Measurements from ENCODE around the gene PFKP. TPM values are rescaled to one million over a fixed set of nuclear protein-coding genes. Genes with fewer than 3 reads are reported as not detected.

PFKP gene
- total RNA-seq, 2 experiments from 2014 or later = 231 to 239 TPM

DNA sequence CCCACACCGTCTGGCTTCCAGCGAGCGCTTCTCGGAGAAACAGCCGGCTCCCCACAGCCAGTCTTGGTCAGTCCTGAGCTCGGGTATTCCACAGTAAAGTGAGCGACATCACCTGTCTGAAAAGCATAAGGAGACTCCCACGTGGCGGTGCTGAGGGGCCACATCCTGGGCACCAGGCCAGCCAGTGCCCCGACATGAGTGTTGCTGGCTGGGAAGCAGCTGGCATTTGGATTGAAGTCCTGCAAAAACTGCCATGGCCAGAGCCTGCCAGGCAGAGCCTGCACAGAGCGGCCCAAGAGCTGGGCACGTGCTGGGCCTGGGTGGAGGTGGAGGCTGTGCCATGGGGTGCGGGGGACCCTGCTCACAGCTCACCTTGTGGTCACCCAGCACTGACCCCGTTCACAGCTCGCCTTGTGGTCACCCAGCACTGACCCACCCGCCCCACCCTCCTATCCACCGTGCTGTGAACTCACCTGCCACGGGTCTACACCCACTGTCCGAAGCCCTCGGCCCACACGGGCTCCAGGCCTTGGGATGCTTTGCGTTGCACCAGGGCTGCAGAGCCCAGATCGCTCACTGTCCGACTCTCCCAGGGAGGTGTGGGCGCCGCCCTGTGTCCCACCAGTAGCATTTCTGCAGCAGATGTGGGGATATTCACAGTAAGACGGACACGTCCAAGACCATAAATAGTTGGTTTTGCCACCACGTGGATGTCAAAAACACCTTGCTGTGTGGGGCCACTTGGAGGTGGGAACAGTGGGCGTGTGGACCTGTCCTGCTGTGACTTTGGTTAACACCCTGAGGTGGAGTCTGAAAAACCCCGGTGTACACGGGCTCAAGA, 56.4 kb downstream of the PFKP start:
- no peaks in the 10 kb centered on the region for H3K4me1 Mint-ChIP-seq
- ChIA-PET POLR2A (interaction anchor here (0.6 kb wide), 1 partner anchor 208 kb away, joined by 3 read pairs; no protein-coding TSS in a partner anchor), CTCF (interaction anchor here (0.7 kb wide), 1 partner anchor 32 kb away, joined by 5 read pairs; no protein-coding TSS in a partner anchor)
- H3K9me3 Mint-ChIP-seq (ENCODE audit: low read depth) = peaks cover 4% of the 10 kb centered on the region
- intact Hi-C loops (cut with DNase I, micrococcal nuclease) = loop anchor here in 1 of 2 experiments (5.0 kb wide), 1 partner anchor 34 kb away; no protein-coding TSS in a partner anchor
- no peaks in the 10 kb centered on the region for H3K27me3 Mint-ChIP-seq
- H3K4me3 Mint-ChIP-seq = no peak overlapping the region
- peaks cover 81% of the 10 kb centered on the region for H3K36me3 Mint-ChIP-seq (ENCODE audit: low read depth)
- DNase-seq (no peak), ATAC-seq (no peak)
- no peak overlapping the region for H3K27ac Mint-ChIP-seq

DNA sequence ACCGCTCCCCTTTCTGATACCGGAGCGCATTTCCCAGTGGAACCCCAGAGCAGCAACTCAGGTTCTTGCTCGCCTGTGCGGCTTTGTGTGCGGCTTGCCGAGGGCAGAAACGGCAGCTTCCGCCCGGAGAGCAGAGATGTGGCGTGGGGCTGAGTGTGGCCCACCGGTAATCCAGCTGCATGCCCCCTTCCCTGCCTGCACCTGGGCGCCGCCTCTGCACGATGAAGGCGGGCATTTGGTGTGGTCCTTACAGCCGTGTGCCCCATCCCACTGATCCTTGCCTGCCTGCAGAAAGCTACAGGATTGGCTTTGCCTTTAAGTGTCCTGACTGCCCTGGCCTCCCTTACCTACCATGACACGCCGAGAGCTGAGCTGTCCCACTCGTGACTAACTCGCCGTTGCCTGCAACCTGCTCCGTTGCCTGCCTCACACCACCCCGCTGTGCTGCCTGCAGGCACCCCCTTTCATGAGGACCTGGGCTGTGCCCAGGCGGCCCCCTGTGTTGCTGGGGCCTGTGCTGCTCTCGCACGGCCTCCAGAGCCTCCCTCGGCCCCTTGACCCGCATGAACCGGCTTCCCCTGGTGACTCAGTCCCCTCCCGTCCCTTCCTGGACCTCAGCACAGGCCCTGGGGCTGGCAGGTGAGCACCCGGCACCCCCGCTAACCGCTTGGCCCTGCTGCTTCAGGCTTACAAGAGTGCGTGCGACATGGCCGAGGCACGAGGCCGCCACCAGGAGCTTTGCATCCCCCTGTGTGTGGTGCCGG, 57.2 kb downstream of the PFKP start:
- DNase-seq = no peak
- peaks cover 4% of the 10 kb centered on the region for H3K9me3 Mint-ChIP-seq (ENCODE audit: low read depth)
- POLR2A ChIA-PET = no interaction called here
- no peaks in the 10 kb centered on the region for H3K27me3 Mint-ChIP-seq
- H3K4me3 Mint-ChIP-seq = no peak overlapping the region
- CTCF ChIA-PET = interaction anchor here (0.7 kb wide), 1 partner anchor 31 kb away, joined by 5 read pairs; no protein-coding TSS in a partner anchor
- intact Hi-C loops (cut with DNase I, micrococcal nuclease) = loop anchor here in 1 of 2 experiments (5.0 kb wide), 1 partner anchor 33 kb away; no protein-coding TSS in a partner anchor
- H3K4me1 Mint-ChIP-seq = no peaks in the 10 kb centered on the region
- ATAC-seq = no peak
- H3K36me3 Mint-ChIP-seq (ENCODE audit: low read depth) = peaks cover 83% of the 10 kb centered on the region
- no peak overlapping the region for H3K27ac Mint-ChIP-seq

DNA sequence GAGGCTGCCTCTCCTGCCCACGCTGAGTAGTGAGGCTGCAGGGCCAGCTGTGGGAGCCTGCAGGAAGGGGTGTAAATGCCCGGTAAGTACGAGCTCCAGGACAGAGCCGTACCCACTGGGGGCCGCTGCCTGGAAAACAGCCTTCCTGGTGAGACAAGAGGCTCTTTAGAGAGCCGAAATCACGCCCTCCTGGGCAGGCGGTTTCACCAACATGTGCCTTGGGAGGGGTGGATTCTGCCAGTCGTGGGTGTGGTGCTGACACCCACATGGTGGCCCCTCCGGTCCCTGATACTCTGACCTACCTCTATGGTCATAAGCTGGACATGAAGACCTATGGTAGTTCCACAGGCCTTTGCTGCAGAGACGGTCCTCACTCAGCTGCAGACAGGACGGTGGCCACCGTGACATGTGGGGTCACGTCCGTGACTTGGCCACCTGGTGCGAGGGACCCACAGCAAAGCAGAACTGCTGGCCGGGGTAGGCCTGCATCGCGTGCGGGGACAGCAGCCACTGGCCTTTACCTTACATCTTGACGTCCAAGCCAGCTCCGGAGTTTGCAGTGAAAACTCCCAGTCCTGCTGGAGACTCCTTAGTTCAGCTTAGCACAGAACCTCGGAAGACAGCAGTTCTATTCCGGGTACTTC, 58.3 kb downstream of the PFKP start:
- POLR2A ChIA-PET = no interaction called here
- intact Hi-C loops (cut with DNase I, micrococcal nuclease) = no loop called here
- ATAC-seq (no peak), DNase-seq (no peak)
- peaks cover 4% of the 10 kb centered on the region for H3K9me3 Mint-ChIP-seq (ENCODE audit: low read depth)
- H3K36me3 Mint-ChIP-seq (ENCODE audit: low read depth) = peaks cover 87% of the 10 kb centered on the region
- H3K27ac Mint-ChIP-seq = no peak overlapping the region
- CTCF ChIA-PET = interaction anchor here (1.1 kb wide), 1 partner anchor 11 kb away, joined by 3 read pairs; no protein-coding TSS in a partner anchor
- no peaks in the 10 kb centered on the region for H3K27me3 Mint-ChIP-seq
- no peaks in the 10 kb centered on the region for H3K4me1 Mint-ChIP-seq
- no peak overlapping the region for H3K4me3 Mint-ChIP-seq

DNA sequence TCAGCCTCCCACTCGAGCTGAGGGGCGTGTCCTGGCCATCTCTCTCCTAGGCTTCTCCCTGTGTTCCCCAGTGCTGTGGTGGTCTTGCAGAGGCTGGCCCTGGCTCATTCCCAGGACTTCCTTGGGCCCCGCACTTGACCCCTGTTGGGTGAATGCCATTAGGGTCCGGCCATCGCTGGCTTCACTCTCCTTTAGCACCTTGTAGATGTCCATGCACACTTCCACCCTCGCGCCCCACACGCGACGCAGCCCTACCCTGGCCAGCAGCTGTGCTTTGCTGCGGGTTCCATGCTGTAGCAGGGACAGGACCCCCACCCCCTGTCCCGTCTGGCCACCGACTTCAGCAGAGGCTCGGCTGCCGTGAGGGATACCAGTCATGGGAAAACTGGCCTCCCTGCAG, 58.9 kb downstream of the PFKP start:
- intact Hi-C loops (cut with DNase I, micrococcal nuclease) = no loop called here
- Mint-ChIP-seq H3K27me3 (no peaks in the 10 kb centered on the region), H3K27ac (no peak overlapping the region), H3K4me3 (no peak overlapping the region), H3K36me3 (ENCODE audit: low read depth) (peaks cover 88% of the 10 kb centered on the region), H3K4me1 (no peaks in the 10 kb centered on the region), H3K9me3 (ENCODE audit: low read depth) (peaks cover 4% of the 10 kb centered on the region)
- no peak for ATAC-seq
- CTCF ChIA-PET = interaction anchor here (1.1 kb wide), 1 partner anchor 10 kb away, joined by 3 read pairs; no protein-coding TSS in a partner anchor
- POLR2A ChIA-PET = no interaction called here
- DNase-seq = no peak

DNA sequence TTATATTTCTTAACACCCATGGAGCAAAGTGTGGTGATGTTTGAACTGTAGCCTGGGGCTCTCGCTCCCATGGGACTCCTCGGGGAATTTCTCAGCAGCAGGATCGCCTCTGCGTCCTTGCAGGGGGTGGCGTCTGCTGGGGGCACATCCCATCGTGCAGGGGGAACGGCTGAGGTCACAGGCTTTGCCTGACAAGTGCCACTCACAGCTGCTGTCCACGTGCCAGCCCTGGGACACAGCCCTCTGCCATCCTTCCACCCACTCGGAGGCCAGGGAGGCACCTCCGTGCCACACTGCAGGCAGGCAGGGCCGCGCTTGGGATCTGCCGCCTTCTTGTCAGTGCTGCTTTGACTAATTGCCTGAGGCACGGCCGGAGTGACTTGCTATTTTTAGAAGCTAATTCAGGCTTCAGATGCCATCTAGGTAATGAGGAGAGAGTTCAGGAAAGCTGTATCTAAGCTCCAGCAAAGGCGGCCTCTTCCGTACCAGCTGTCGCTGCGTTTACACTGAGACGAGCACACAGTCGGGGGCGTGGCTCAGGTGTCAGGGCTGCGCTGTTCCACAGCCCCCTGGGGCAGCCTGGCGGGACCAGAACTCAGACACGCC, 59.5 kb downstream of the PFKP start:
- Mint-ChIP-seq H3K4me1 (no peaks in the 10 kb centered on the region), H3K4me3 (no peak overlapping the region), H3K27ac (no peak overlapping the region), H3K27me3 (no peaks in the 10 kb centered on the region), H3K36me3 (ENCODE audit: low read depth) (peaks cover 91% of the 10 kb centered on the region), H3K9me3 (ENCODE audit: low read depth) (peaks cover 4% of the 10 kb centered on the region)
- intact Hi-C loops (cut with DNase I, micrococcal nuclease) = no loop called here
- DNase-seq = no peak
- ChIA-PET CTCF (no interaction called here), POLR2A (no interaction called here)
- ATAC-seq = no peak

DNA sequence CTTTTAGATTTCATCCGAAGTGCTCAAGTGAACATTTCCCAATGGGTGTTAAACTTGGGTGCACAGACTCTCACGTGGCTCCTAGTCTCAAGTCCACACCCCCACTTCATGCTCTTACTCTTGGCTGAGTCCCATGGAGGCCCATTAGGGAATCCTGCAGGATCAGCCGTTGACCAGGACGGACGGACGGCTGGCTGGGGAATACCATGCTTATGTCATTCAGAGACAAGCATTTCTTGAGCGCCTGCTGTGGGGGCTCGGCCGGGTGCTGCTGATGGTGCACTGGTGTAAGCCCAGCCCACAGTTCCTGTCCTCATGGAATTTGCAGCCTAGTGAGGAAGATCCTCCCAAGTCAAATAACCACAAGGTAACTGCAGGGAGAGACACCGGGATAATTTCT, 60.6 kb downstream of the PFKP start:
- no peak for ATAC-seq
- H3K27me3 Mint-ChIP-seq = no peaks in the 10 kb centered on the region
- H3K27ac Mint-ChIP-seq = no peak overlapping the region
- POLR2A ChIA-PET = no interaction called here
- CTCF ChIA-PET = no interaction called here
- no peak overlapping the region for H3K4me3 Mint-ChIP-seq
- DNase-seq = no peak
- peaks cover 4% of the 10 kb centered on the region for H3K9me3 Mint-ChIP-seq (ENCODE audit: low read depth)
- peaks cover 91% of the 10 kb centered on the region for H3K36me3 Mint-ChIP-seq (ENCODE audit: low read depth)
- intact Hi-C loops (cut with DNase I, micrococcal nuclease) = no loop called here
- H3K4me1 Mint-ChIP-seq = peaks cover 2% of the 10 kb centered on the region

DNA sequence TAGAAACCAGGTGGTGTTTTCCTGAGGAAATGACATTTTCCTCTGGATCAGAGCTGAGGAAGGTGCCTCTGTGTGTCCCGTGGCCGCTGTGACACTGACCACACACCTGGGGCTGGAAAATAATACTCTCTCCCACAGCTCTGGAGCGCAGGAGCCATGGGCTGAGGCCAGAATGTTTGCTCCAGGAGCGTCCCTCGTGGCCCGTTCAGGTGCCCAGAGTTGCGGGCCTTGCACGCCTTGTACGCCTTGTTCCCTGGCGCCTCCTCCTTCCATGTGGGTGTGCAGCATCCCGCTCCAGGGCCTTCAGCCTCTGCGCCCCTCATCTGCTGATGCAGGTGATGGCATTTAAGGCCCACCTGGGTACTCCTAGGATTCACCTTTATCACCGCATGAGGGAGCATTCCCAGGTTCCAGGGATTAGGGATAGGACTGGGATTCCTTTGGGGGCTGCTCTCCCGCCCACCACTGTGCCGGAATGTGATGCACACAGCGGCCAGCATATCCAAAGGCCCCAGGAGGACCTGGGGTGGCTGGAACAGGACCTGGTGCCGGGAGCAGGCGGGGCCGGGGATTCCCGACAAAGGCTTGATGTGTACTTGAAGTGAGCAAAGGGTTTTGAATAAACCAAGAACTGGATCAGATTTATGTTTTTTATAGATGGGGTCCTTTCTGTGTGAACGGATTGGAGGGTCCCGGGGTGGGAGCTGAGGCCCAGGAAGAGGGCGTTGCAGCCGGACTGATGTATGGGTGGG, 61.2 kb downstream of the PFKP start:
- ChIA-PET POLR2A (no interaction called here), CTCF (interaction anchor here (0.8 to 0.9 kb wide), 2 partner anchors 11 to 53 kb away, joined by 3 to 4 read pairs; no protein-coding TSS in a partner anchor)
- intact Hi-C loops (cut with DNase I, micrococcal nuclease) = no loop called here

DNA sequence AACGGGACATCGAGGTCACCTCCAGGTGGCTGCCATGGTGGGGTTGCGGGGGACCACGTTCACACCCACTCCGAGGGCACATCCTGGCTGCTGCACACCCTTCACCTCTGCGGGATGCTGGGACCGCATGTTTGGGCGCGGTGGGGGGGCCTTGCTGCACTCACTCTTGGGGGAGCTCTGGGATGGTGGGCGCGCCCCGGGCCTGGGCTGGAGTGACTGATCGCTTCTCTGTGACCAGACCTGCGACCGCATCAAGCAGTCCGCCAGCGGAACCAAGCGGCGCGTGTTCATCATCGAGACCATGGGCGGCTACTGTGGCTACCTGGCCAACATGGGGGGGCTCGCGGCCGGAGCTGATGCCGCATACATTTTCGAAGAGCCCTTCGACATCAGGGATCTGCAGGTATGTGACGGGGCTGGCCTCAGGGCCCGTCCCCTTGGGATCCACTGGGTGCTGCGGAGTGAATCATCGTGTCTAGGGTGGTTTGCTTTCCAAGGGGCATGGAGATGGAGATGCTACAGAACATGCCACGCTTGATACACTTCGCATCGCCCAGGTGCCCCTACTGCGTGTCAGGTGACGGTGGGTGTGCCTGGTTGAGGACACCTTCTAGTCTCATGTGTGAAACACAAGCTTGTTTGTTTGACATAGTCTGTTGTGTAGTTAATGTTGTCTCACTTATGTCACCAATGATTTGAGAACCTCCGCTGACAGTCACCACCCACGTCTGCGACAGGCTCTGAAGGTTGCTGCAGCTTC, 62.4 kb downstream of the PFKP start:
- DNase-seq (no peak), ATAC-seq (no peak)
- ChIA-PET CTCF (interaction anchor here (0.7 to 0.9 kb wide), 3 partner anchors 10 to 52 kb away, joined by 3 to 4 read pairs (median 3); no protein-coding TSS in a partner anchor), POLR2A (no interaction called here)
- H3K36me3 Mint-ChIP-seq (ENCODE audit: low read depth) = peaks cover 91% of the 10 kb centered on the region
- H3K27me3 Mint-ChIP-seq = no peaks in the 10 kb centered on the region
- peaks cover 4% of the 10 kb centered on the region for H3K9me3 Mint-ChIP-seq (ENCODE audit: low read depth)
- H3K4me3 Mint-ChIP-seq = no peak overlapping the region
- H3K27ac Mint-ChIP-seq = no peak overlapping the region
- peaks cover 2% of the 10 kb centered on the region for H3K4me1 Mint-ChIP-seq
- intact Hi-C loops (cut with DNase I, micrococcal nuclease) = no loop called here

More for the DNA sequence above, 61.2 kb downstream of the PFKP start:
- ATAC-seq (no peak), DNase-seq (no peak)
- H3K4me3 Mint-ChIP-seq = no peak overlapping the region
- peaks cover 90% of the 10 kb centered on the region for H3K36me3 Mint-ChIP-seq (ENCODE audit: low read depth)
- peaks cover 4% of the 10 kb centered on the region for H3K9me3 Mint-ChIP-seq (ENCODE audit: low read depth)
- H3K27ac Mint-ChIP-seq = no peak overlapping the region
- peaks cover 2% of the 10 kb centered on the region for H3K4me1 Mint-ChIP-seq
- H3K27me3 Mint-ChIP-seq = no peaks in the 10 kb centered on the region

DNA sequence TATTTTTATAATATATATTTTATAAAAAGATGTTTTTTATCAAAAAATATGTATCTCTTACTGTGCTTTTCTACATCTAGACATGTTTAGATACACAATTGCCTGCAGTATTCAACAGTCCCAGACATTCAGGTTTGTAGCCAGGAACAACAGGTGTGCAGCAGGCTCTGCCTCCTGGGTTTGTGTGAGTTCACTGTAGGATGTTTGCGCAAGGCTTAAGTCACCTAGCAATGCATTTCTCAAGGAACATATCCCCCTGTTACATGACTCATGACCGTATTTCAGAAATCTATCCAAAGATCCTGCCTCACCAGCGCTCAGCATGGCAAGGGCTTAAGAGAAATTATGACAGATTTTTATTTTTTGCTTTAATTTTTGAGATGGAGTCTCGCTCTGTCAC, 63.8 kb downstream of the PFKP start:
- peaks cover 85% of the 10 kb centered on the region for H3K36me3 Mint-ChIP-seq (ENCODE audit: low read depth)
- ChIA-PET CTCF (no interaction called here), POLR2A (no interaction called here)
- intact Hi-C loops (cut with DNase I, micrococcal nuclease) = no loop called here
- H3K4me1 Mint-ChIP-seq = peaks cover 2% of the 10 kb centered on the region
- no peaks in the 10 kb centered on the region for H3K27me3 Mint-ChIP-seq
- H3K9me3 Mint-ChIP-seq (ENCODE audit: low read depth) = peaks cover 4% of the 10 kb centered on the region
- ATAC-seq (no peak), DNase-seq (no peak)
- no peak overlapping the region for H3K4me3 Mint-ChIP-seq
- H3K27ac Mint-ChIP-seq = no peak overlapping the region
